ENCODE measurements around the gene TXNDC8.
A peak's percentile ranks its signal among the peaks of the same experiment; 100 is the strongest.

TXNDC8 gene

DNA sequence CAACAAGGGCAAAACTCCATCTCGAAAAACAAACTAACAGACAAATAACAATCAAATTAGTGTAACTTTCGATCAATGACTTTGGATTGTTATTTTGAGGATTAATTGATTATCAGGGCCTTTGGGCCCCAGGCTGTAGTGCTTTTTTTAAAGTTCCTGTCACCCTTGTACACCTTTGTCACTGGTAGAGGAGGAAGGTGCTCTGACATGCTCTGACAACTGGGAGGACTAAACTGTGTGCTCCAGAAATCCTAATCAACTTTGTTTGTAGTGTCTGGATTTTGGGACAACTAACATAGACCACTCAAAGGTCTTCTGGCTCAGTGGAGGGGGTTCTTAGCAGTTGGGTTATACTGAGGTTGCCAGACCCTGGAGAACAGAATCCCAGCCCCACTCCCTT is 83.2 kb downstream of the TXNDC8 start:
- H3K36me3 Mint-ChIP-seq (ENCODE audit: low read depth), result peaks cover 17% of the 10 kb centered on the region
- peak overlapping the region; percentile 96 for H3K4me3 Mint-ChIP-seq

More for the DNA sequence above, 83.2 kb downstream of the TXNDC8 start:
- no peaks in the 10 kb centered on the region for H3K9me3 Mint-ChIP-seq
- peak overlapping the region; percentile 98 for H3K27ac Mint-ChIP-seq
- H3K27me3 Mint-ChIP-seq (ENCODE audit: low read depth), result no peaks in the 10 kb centered on the region
- peaks cover 52% of the 10 kb centered on the region for H3K4me1 Mint-ChIP-seq (ENCODE audit: low read depth)
